NK-92 (cell line): ENCODE data around the gene RGL4.
A peak's percentile ranks its signal among the peaks of the same experiment; 100 is the strongest.

Experiments used
- DNase-seq: peaks from one replicate; lab custom pipeline; 2025; ENCODE audit not compliant: unreplicated experiment; lab: John Stamatoyannopoulos, UW

Gene RGL4

DNA sequence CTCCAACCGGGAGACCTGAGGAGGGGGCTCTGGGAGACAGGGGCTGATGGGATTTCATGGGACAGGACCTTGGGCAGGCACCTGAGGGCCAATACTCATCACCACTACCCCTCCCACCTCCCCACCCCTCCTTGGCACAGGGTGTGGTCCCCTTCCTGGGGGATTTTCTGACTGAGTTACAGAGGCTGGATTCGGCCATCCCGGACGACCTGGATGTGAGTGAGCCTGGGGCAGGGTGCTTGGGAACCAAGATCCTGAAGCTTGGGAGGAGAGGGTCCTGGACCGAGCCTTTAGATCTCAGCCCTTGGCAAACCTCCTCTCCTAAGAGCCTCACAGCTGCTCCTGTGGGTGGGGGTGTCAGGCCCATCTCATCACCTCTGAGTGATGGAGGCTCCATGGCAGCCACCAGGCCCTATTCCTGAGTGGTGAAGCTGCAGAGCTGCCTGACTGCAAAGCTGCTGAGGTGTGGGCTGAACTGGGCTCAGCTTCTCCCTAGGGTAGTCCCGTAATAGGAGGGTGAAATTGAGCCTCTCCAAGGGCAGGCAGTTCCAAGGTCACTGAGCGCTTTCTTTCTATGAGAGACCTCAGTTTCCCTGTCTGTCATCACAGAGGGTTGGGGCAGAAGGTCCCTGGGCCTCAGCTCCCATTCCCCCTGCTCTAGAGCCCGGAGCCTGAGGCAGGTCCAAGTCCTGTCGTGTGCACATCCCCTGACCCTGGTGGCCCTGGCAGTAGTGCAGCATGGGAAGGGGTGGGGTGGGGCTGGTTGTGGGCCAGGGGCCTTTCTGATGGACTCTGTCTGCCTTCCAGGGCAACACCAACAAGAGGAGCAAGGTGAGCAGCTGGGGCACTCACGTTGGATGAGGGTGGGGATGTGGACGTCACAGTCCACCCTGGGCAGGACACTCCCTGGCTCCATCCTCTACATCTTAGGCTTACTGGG, 6.5 kb downstream of the RGL4 start:
- DNase-seq, result no peak

DNA sequence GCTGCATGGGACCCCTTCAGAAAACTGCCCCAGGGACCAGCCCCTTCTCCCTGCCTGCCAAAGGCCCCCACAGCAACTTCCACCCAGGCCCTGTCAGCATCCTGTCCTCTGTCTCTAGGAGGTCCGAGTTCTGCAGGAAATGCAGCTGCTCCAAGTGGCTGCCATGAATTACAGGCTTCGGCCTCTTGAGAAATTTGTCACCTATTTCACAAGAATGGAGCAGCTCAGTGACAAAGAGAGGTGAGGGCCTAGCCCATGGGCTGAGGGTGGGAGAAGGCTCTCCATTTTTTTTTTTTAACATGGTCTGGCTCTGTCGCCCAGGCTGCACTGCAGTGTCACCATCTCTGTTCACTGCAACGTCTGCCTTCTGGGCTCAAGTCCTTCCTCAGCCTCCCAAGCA, 7.3 kb downstream of the RGL4 start:
- DNase-seq, result no peak

DNA sequence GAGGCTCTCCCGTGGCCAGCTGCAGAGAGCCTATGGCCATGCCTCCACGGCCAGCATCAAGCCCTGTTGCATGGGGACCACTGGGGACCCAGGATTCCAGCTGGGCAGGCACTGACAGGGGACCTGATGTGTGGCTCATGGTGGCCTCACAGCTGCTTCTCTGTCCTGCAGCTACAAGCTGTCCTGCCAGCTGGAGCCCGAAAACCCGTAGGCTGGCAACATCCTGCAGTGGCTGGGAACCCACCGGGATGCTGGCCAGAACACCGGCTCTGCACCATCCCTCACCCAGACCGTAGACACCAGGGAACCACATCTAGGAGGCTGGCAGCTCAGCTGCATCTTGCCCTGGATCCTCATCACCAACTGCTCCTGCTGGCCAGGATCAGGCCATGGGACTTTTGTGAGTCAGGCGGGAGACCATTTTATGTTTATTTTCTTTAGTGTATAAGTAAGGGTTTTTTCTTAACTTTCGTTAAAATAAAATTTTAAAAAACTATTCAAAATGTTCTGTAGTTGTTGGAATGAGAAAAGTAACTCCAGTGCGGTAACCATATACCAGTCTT, 7.9 kb downstream of the RGL4 start:
- DNase-seq, result no peak

DNA sequence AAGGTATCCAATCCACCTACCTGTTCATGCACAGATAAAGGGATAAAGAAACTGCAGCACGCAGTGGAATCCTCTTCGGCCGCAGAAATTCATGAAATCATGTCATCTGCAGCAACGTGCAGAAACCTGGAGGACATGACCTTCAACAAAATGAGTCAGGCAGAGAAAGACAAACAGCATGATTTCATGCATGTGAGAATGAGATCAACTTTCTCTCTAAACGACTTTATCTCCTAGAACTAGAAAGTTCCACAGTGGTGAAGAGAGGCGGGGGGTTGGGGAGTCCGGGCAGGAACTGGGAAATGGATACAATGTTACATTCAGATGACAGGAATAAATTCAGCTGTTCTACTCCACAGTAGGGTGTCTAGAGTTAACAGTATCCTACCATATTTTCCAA, 9.9 kb downstream of the RGL4 start:
- no peak for DNase-seq

DNA sequence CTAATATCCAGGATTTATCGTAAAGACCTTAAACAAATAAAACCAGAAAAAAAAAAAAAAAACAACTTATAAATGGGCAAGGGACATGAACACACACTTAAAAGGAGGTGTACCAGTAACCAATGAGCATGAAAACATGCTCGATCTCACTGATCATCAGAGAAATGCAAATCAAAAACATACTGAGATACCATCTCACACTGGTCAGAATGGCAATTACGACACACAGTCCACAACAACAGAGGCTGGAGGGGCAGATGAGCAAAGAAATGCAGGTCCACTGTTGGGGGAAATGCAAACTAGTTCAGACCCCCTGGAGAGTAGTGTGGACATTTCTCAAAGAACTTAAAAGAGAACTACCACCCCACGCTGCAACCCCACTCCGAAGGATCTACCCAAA, 13.2 kb downstream of the RGL4 start:
- DNase-seq, result no peak

DNA sequence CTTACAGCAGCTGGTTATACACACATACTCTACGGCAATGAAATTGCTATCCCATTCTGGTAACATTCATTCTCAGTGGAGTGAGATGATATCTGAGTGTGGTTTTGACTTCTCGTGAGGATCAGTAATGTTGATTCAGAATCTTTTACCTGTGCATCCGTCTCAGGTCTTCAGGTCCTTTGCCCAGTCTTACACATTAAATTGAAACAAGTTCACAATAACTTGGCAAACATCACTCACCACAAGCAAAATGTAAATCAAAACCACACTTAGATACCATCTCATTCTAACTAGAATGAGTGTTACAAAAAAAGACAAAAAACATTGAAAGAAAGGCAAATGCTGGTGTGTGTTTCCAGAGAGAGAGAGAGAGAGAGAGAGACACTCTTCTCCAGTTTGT, 14.0 kb downstream of the RGL4 start:
- DNase-seq, result no peak

DNA sequence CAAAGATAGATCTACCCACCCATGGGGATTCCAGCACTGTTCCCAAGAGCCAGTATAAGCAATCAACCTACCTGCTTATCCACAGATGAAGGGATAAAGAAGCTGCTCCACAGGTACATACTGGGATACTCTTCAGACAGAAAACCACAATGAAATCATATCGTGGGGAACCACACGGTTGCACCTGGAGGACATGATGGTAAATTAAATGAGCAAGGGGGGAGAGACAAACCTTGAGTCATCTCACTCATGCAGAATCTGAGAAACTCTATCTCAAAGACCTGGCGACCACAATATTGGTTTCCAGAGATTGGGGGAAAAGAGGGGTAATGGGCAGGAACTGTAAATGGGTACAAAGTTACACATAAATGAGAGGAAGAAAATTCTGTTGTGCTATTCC, 14.5 kb downstream of the RGL4 start:
- DNase-seq, result no peak

DNA sequence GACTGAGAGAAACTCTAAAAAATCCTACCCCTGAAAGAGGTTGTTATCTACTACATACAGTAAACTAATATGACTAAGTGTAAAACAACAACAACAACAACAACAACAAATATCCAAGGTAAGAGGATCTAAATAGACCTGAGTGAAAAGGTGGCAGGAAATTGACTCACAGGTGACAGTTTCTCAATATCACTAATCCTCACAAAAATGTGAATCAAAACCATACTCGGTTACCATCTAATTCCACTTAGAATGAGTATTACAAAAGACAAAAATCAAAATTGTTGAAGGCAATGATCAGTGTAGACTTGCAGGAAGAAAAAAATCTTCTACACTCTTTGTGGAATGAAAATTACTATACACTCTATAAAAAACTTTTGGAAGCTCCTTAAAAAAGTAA, 17.5 kb downstream of the RGL4 start:
- no peak for DNase-seq

DNA sequence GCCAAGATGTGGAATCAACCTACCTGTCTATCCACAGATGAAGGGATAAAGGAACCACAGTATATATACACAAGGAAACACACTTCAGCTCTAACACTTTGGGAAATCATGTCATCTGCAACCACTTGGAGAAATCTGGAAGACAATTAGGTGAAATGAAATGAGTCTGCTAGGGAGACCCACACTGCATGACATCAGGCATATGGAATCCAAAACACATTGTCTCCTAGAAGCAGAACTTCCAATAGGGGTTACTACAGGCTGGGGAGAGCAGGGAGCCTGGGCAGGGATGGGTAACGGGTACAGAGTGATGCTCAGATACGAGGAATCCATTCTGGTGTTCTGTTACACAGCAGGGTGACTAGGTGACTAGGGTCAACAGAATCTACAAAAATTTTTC, 18.3 kb downstream of the RGL4 start:
- no peak for DNase-seq

DNA sequence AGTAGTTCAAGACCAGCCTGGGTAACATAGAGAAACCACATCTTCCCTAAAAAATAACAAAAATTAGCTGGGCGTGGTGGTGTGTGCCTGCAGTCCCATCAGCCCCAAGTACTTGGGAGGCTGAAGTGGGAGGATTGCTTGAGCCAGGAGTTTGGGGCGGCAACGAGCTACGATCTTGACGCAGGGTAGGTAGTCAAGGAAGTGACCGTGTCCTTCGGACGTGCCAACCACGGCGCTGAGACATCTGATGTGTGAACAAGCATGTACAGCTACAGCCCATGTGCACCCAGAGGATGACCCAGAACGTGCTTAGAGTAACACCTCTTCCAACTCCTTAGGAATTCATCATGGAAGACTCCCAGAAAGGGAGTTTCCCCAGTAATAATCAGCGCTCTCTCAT, 21.4 kb downstream of the RGL4 start:
- DNase-seq, result no peak

DNA sequence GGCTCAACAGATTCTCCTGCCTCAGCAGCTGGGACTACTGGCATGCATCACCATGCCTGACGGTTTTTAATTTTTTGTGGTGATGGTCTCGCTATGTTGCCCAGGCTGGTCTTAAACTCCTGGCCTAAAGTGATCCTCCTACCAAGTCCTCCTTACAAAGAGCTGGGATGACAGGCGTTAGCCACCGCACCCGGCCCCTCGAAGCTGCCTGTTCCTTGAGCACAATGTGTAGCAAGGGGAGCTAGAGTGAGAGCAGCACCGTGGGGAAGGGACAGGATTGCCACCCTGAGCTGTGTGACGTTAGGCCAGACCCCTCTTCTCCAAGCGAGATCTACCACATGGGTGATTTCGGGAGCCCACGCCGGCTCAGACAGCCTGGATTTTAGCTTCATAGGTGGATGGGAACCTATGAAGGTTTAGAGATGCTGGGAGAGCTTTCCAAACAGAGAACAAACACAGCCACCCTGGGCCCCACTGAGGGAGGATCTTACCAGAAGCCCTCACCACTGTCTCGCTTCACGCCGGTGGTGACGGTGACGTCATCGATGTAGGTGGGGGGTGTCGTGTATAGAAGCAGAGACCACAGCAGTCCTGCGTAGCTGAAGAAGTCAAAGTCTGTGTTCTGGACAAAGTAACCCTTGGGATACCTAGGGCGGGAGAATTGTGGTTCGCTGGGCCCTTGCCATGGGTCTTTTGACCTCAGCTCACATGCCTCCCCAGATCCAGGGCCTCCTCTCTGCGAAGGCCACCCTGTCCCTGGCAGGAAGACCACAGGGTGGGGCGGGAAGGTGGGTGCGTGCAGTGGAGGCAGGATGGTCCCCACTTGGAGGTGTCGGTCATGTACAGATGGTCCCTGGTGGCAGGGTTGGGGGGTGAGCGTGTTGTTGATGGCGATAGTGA, 23.1 kb downstream of the RGL4 start:
- DNase-seq, result no peak

DNA sequence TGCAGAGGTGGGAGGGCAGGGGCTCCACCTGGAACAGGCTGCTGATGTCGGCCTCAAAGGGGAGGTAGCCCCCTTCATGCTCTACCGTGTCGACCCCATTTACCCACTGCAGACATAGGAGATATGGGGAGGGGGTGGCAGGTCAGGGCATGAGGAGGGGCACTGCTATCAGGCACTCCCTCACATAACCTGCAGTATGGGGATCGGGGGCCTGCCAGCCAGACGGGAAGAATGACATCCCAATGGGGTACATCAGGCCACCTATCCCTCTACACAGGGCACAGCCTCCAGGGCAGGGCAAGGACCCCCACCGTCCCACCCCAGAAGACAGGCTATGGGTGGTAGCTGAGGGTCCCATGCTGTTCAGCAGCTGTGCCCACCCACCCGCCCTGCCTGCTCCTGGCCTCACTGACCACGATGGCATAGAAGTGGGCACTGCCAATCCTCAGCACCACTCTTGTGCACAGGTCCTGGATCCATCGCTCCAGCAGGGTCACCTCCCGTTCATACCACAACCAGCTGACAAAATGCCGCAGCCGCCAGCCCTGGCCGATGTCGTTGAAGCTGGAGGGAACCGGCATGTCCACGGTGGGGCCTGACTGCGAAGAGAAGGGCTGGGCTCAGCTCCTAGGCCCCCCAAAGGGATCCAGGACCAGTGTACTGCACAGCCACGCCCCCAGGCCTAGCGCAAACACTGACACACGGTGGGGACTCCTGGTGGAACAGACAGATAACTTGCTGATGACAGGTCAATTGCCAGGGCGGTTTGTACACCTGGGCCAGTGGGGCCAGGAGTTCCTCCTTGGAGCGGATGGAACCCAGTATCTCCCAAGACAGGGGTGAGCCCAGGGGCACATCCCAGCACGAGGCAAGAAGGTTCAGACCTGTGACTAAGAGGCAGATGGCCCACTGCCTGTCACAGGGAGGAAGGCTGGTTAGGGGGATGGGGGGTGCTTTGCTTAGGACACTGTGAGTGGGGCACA, 24.1 kb downstream of the RGL4 start:
- DNase-seq, result no peak

DNA sequence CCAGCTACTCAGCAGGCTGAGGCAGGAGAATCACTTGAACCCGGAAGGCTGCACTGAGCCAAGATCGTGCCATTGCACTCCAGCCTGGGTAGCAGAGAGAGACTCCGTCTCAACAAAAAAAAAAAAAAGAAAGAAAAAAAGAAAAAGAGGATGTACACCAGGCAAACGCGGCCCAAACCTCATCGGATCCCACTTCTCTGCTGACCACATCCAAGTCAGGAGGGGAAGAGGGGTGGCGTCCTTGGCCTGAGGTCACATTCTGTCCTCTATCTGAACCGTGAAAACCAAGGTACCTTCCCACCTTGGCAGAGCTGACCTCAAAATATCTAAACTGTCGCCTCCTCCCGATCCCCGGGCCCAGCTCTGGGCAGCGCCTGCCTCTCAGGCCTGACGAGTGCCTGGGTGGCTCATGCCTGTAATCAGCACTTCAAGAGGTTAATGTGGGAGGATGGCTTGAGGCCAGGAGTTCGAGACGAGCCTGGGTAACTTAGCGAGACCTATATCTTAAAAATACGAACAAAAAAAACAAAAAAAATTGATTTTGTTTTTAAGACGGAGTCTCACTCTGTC, 25.1 kb downstream of the RGL4 start:
- no peak for DNase-seq

DNA sequence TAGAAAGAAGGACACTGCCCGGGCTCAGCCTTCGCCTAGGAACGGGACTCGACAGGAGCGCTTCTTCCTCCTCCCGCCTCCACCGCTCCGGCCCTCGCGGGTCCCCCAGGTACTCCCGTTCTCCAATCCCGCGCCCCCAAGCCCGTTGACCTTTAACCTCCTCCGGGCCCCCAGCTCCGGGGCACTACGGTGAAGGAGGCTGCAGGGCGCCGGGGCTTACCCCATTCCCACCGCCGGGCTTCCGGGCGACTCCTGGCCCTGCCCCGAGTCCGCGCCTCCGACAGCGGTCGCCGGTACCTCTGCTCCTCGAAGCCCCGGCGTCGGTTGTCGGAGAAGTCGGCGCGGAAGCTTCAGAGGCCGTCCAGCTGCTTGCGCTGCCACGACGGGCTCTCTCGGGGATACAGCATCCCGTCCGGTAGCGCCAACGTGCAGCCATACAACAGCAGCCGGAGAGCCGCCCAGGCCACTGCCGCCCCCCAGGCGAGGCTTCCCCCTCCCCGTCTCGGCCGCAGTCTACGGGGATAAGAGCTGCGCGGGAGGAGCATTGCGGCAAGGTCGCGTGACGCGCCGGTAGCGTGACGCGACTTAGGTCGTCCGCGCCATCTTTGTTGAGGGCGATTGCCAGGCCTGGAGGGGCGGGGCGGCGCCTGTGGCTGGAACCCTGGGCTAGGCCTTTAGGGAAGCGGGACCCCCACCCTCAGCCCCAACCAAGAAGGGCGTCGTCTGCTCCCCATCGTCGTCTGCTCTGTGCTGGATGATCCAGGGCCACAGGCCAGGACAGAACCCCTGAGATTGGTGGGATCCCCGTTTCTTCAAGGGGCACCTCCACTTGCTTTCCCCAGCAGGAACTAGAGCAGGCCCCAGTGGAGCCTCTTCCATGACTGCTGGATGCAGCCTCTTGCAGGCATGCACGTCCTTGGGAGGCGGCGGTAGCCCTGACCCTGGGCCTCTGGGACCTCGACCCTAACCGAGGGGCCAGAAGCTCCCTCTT, 26.3 kb downstream of the RGL4 start:
- DNase-seq, result peak; percentile 9

DNA sequence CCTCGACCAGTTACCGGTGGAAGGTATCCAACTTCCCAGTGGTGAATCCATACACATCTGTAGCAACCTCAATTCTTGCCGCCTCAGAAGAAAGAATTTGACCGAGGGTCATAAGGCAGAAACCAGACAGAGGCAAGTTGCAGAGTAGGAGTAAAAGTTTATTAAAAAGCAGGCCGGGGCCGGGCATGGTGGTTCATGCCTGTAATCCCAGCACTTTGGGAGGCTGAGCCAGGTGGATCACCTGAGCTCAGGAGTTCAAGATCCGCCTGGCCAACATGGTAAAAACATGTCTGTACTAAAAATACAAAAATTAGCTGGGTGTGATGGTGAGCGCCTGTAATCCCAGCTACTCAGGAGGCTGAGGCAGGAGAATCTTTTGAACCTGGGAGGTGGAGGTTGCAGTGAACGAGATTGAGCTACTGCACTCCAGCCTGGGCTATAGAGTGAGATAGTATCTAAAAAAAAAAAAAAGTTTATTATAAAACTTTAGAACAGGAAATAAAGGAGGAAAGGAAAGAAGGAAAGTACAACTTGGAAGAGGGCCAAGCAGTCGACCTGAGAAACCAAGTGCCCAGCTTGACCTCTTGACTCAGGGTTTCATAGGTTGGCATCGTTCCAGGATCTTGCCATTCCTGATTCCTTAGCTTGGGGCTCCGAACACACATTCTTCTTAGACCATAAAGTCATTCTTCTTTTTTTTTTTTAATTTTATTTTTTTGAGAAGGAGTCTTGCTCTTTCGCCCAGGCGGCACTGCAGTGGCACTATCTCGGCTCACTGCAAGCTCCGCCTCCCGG, 27.8 kb downstream of the RGL4 start:
- DNase-seq, result no peak

DNA sequence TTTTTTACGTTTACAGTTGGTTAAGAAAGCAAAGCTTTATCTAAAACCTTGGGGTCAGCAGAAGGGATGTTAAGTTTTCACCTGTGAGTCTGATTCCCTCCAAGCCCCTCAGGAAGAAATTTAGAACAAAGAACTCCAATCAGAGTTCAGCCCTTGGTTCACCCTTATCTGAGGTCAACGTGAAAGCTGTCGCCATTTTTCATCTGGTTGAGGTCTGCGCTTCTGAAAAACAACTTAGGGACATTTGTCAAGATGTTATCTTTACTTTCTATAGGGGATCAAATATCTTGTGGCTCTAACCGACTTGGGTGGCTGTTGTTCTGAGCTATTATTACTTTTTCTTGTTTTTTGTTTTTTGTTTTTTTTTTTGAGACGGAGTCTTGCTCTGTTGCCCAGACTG, 30.0 kb downstream of the RGL4 start:
- no peak for DNase-seq

DNA sequence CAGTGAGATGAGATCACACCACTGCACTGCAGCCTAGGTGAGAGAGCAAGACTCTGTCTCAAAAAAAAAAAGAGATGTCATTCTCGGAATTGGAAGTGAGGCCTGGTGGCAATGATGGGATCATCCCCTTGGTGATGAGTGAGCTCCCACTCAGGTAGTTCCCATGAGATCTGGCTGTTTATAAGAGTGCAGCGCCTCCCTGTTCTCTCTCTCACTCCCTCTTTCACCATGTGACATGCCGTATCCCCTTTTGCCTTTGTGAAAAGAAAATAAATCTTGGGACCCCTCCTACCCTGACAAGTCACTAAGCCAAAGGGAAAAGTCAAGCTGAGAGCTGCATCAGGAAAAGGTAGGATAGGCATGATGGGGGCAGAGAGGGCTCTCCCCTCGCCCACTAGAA, 31.3 kb downstream of the RGL4 start:
- no peak for DNase-seq

DNA sequence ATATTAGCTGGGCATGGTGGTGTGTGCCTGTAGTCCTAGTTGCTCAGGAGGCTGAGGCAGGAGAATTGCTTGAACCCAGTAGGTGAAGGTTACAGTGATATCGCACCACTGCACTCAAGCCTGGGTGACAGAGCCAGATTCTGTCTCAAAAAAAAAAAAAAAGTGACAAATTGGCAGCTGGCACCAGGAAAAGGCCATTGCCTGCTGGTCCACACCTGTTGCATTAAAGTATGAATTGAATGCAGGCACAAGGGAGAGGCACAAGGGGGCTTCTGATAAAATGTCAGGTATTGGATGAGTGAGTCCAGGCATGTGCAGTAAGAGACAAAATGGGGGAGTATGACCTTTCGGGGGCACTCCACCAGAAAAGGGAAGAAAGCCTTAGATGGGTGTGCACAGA, 31.9 kb downstream of the RGL4 start:
- no peak for DNase-seq
